GM18868 (cell line): Measurements from ENCODE around the gene OLA1.
A peak's percentile ranks its signal among the peaks of the same experiment; 100 is the strongest.

Source experiments
- ATAC-seq: cut with Tn5 transposase; IDR thresholded peaks from one replicate; pipeline ENCODE4 v1.9.1; 2021; ENCODE audit warnings: mild to moderate bottlenecking, moderate library complexity; ENCODE audit not compliant: unreplicated experiment

OLA1 gene

DNA sequence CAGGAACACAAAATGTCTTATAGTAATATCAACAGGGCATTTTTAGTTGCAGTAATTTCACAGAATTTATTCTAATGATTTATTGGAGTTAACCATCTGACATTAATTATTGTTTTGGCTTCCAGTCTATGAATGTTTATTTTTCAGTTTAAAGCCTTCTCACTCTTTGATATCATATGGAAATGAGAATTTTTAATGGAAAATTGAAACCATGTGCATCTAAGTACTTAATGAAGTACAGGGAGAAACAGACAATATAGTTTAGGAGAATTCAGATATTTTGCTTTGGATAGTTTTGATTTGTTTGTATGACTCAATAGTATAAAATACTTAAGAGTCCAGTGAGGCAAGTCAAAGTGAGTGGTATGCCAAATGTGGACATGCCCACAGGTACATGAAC is 126.1 kb downstream of the OLA1 start:
- ATAC-seq: no peak

DNA sequence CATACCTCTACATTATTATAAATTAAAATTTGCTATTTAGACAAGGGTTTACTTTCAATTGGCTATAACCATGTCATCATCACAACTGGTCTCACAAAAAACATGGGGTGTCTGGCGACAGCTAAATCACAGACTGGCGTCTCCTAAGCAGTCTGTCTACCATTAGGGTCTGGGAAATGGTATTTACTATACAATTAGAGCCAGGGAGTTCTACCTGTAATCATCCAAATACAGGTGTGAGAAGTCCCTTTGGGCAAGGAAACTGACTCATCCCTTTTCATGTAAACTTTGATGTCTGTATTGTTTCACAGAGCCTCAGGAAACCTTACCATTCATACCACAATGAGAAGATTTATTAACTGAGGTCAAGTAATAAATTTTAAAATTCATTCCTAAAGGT is 126.7 kb downstream of the OLA1 start:
- no peak for ATAC-seq

DNA sequence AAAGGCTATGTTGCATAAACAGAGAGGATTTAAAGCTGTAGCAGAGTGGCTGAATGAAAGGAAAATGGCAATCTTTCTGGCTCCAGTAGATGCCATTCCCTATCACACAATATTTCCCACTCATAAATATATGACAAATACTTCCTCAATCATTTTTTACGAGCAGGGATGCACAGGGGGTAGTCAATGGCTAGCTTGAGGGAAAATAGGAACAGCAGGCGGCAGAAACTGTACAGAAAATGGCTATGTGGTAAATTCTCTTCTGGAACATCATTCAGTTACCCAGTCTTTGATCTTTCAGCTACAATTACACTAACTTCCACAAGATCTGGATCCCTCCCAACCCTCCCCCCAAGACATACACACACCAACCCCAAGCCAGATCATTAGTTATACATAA is 127.2 kb downstream of the OLA1 start:
- ATAC-seq: no peak

DNA sequence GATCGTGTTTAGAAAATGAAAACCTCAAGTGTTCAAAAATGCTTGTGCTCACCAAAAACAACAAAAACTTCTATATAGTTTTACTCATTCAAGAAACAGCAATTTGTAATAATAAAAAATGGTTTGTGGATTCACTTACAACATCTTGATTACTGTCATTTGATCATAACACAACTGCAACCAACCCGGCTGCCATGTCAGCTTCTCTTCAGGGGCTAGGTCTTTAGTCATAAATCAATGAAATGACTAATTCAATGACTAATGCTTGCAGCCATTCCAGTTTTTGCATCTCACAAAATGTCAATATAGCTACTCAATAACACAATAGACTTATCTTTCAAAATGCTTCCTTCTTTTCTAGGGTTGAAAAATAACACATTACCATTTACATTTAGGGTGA is 128.0 kb downstream of the OLA1 start:
- no peak for ATAC-seq

DNA sequence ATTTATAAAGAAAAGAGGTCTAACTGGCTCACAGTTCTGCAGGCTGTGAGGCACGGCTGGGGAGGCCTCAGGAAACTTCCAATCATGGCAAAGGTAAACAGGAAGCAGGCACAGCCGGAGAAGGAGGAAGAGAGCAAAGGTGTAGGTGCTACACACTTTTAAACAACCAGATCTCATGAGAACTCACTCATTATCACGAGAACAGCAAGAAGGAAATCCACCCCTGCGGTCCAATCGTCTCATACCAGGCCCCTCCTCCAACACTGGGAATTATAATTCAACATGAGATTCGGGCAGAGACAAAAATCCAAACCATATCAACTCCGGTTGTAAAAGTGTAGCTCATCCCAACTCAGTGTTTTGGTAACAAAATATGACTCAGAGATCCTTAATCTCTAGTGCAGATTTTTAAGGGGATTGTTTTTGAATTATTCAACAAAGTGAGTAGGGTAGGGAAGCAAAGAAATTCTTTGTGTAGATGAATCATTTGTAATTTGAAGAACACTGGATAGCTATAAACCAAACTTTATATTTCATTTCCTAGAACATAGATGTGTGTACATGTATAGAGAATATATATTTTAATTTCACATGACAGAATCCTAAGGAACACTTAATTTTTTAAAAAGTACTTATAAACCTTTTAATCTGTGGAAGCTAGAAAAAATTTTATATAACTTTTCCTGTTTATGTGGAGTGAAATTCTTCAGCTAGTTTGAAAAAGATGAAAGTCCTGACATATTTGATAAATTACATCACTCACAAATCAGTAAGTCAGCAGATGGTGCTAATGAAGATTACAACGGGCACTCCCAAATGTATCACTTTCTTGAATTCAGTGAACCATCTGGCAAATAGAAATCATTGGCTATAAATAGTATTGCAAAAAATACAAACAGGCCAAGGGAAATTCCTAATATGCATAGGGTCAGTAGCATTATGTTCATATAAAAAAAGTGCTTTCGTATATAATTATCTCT is 130.1 kb downstream of the OLA1 start:
- no peak for ATAC-seq

DNA sequence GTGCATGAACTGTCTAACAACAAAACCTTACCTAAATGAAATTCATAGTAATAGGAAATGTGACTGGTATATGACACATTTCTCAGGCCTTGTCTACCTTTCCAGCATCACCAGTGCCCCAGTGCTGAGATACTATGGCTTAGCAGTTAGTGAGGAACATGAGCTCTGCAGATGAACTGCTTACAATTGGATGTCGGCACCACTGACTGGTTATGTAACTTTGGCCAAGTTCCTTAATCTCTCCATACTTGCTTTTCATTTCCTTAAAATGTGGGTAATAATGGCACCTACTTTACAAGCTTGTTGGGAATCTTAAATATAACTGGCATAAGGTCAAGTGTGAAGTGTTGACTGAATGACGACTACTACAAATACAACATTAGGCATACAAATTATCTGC is 136.3 kb downstream of the OLA1 start:
- no peak for ATAC-seq

DNA sequence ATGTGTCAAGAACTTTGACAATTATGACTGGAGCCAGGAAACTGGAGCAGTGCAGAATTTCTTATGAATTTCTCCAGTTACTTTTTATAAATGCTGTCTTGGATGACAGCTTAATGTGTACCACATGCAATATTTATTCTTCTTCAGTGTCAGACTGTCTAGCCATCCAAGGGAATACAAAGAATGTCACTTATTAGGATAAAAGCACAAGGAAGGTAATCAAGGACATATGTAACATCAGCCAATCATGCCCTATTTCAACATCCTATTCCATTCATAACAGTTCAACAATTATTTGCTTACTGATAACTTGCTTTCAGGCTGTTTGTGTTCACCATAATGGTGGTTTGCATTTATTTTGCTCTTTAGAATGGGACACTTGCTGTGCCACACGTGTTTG is 139.8 kb downstream of the OLA1 start:
- ATAC-seq: no peak

DNA sequence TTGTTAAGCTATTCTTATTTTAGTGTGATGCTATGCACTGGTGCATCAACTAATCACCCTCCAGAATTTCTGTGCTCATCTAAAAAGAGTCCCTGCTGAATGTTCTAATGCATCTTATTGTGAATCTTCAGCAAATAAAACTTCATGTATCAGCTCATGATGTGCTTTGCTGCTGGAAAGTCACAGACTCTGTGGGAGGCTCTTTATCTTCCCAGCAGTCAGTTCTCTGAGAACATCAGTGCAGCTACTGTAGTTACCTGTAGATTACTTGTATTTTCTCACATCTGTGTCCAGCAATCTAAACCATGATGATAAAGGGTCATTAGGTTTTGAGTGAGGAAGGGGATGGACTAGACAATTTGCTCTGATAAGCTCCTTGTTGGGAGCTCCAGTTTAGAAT is 141.6 kb downstream of the OLA1 start:
- ATAC-seq: no peak

DNA sequence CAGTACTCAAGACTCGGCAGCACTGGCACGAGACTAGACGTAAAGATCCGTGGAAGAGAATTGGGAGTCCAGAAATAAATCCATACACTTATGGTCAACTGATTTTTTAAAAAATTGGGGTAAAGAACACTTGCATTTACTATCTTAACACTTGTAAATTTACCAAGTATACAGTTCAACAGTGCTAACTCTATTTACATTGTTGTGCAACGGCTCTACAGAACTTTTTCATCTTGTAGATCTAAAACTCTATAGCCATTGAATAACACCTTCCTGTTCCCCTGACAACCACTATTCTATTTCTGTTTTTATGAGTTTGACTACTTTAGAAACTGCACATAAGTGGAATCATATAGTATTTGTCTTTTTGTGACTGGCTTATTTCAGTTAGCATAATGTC is 153.8 kb downstream of the OLA1 start:
- ATAC-seq: no peak

DNA sequence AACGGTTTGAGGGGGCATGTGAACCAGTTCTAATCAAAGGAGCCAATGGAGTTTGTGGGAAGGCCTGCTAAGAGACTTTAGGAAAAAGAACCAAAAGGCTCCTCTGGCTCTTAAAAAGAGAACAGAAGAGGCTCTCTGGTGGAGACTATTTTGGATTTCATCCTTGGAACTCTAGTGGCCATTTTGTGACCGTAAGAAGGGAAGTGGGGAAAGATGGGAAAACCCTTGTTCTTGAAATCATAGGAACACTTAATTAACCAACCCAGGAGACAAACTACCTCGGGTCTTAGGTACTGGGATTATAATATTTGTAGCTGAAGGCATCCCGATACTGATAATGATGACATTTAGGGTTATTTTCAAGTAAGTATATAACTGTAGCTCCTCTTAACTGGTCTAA is 157.9 kb downstream of the OLA1 start:
- no peak for ATAC-seq

DNA sequence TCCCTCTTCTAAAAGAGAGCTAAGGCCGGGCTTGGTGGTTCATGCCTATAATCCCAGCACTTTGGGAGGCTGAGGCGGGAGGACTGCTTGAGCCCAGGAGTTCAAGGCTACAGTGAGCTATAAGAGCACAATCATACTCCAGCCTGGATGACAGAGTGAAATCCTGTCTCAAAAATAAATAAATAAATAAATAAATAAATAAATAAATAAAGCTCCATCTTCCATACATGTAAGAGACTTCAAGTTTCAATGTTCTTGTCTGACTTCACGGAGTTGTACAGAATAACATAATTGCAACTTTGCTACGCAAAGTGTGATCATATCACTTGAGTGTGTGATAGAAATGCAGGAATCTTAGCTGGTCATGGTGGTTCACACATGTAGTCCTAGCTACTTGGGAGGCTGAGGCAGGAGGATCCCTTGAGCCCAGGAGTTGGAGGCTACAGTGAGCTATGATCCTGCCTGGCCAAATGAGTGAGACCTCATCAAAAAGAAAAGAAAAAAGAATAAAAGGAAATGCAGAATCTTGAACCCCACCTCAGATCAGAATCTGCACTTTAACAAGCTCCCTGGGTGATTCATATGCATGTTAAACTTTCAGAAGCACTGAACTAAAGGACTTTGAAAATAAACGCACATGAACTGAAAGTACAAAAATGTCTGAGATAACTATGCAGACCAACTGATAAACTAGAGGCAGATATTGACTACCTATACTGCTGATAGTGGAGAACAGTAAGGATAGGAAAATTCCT is 159.4 kb downstream of the OLA1 start:
- no peak for ATAC-seq

DNA sequence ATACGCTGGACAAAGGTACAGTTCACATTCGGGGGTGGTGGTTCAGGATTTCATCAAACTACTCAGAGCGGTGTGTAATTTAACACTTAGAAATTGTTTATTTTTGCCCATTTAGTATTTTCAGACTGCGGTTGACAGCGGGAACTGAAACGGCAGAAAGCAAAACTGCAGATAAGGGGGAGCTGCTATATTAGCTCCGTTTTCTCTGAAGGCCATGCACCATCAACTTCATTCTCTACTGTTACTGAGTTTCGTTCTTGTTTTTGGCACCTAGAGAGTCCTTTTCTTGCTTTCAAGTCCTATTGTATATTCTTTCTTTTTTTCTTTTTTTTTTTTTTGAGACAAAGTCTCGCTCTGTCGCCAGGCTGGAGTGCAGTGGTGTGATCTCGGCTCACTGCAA is 161.6 kb downstream of the OLA1 start:
- ATAC-seq: peak; percentile 96

DNA sequence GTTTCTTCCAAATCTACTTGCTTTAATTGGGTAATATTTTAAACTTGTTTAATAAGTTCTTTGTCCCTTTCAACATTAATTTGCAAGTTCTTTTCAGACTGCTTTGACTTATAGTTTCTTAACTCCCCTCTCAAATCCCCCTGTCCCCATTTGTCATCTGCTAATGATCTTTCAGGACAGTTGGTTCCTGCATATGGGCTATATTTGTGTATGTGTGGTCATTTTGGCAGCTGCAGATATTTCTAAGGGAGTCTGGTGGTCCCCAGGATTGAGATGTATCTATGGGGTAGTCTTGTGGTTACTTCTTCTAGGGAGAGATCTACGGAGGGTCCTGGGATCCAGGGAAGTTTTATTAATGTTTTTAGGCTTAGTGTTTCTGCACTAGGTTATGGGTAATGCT is 162.6 kb downstream of the OLA1 start:
- no peak for ATAC-seq

DNA sequence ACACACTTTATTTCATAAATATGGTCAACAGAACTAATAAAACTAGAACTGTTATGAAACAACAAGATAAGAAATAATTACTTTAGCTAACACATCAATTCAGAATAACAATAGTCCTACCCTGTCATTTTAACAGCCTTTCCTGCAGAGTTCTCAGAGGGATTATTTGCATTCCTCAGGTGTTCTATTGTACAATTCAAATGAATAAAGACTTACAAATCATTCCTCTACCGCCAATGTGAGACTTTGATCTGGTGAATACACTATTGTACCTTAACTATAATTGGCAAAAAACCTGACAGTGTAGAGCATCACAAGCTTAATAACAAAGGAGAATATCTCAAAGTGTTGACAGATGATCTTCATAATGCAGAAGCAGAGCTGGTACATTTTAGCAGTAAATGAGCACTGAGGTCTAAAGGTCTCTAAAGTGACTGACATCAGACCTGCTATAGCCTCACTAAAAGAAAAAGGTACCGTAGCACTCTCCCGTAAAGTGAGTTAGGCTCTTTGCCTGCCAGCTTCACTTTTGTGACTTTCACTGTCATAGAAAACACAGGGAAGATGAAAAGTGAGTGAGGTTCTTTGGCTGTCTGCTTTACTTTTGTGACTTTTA is 164.4 kb downstream of the OLA1 start:
- no peak for ATAC-seq

DNA sequence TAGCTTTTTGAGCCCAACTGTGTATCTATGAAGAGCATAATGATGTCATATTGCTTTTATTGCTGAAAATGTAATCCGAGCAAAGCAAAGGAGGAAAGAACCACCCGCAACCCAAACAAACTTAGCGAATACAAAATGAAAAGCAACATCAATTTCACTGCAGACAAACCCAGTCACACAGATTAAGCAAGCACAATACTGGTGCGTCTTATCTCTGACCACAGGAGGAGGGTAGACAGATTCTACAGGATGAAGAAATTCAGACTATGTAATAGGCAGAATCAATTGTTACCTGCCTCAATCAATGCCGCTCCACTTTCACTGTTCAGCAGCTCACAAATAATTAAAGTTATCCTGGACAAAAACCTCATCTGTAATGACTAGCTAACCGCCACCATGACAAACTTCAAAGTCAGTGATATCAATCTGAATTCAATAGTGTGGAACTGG is 167.6 kb downstream of the OLA1 start:
- ATAC-seq: no peak

DNA sequence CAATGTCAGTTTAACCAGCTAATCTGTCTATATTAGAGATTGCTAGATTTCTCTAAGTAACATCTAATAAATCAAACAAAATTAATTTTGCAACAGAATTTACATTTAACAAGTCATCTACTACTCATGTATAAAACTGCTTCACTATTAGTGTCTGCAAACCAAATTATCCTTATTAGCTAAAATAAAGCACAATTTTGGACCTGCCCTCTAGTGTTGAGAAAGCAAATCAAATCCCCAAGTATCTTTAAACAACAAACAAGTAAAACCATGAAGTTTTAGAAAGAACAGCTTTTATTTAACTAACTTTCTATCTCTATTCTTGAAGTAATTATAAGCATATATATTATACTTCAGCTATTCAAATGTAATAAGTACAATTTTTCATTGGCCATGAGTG is 170.1 kb downstream of the OLA1 start:
- ATAC-seq: no peak

DNA sequence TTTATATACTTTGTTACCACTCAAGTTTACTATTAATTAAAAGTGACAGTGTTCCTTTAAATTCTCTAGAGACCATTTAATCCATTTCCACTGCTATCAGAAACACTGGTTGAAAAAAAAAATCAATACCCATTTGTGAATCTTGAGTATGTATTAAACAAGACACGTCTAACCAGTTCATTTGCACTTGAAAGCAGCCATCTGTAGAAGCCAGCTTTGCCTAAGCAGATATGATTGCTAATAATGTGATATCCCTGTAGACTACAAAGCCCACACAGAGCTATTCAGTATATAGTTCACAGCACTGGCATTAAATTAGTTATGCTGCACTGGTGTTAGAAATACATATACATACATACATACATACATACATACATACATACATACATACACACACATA is 171.4 kb downstream of the OLA1 start:
- ATAC-seq: no peak

DNA sequence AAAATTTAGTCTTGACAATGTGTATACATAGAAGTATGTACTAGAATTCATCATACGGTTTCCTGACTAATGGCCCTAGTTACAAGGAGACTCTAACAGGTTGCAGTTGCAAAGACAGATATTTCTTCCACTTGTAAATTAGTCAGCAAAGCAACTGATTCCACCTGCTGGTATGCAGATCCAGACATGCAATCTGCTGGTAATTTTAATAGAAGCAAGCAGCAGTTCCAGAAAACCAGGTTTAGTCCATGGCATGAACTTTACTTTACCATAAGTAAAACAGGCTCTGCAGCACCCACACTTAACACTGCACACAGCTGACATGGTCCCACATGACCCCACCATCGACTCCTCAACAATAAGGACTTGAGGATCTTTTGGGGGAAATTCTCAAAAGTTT is 172.3 kb downstream of the OLA1 start:
- ATAC-seq: no peak

DNA sequence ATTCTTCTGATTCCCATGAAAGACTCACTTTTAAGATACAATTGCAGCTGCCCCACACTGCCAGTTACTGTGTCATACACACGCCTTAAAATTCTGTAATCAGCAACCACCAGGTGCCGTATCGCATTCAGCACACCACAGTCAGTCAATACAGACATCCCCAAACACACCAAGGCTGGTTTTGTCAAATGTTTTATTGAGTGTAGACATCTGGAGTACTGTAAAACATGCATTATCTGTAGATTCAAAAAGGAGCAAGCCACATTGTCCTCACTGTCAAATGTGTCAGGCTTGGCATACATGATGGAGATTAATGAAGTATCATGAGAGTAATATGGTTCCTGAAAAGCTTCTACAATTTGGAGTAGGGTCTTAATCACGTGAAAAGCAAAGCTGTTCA is 173.5 kb downstream of the OLA1 start:
- ATAC-seq: no peak

DNA sequence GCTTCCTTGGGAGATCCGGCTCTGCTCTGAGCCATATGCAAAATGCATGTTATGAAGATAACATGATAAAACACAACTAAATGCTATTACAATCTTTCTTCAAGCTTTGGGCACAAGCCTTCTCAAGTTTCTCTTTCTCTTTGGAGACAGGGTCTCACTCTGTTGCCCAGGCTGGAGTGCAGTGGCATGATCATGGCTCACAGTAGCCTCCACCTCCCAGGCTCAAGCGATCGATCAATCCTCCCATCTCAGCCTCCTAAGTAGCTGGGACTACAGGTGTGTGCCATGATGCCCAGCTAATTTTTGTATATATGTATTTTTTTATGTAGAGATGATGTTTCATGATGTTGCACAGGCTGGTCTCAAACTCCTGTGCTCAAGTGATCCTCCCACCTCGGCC is 175.5 kb downstream of the OLA1 start:
- ATAC-seq: no peak

DNA sequence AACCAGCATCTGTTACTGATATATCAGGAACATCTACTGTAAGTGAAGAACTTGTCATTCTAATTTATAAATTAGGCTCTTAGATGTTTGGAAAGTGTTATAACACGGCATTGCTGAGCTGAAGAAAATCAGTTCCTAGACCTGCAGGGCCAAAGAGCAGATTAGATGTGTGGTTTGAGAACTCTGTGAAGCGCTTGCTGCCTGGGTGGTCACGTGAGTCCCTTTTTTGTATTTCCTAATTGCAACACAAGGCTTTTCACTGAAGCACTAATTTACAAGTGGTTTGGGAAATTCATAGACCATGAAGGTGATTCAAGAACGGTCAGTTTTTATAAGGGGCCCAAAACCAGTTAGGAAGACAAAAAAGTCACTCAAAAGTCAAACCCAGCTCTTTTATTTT is 176.3 kb downstream of the OLA1 start:
- no peak for ATAC-seq

DNA sequence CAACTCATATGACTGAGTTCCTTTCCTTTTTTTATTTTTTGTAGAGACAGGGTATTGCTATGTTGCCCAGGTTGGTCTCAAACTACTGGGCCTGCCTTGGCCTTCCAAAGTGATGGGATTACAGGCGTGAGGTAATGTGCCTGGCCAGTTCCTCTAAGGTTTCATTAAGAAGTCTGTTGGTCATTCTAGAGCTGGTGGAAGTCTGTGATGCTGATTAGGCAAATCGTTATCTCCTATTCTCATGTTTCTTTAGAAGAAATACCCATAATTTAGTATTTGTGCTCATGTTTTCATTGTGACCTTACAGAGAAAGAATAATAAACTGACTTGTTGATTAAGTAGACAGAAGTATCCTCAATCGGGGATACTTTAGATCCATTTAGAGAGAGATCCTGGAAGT is 177.0 kb downstream of the OLA1 start:
- no peak for ATAC-seq
